ENCODE measurements around the gene KCNQ4.
A peak's percentile ranks its signal among the peaks of the same experiment; 100 is the strongest.

The KCNQ4 gene

DNA sequence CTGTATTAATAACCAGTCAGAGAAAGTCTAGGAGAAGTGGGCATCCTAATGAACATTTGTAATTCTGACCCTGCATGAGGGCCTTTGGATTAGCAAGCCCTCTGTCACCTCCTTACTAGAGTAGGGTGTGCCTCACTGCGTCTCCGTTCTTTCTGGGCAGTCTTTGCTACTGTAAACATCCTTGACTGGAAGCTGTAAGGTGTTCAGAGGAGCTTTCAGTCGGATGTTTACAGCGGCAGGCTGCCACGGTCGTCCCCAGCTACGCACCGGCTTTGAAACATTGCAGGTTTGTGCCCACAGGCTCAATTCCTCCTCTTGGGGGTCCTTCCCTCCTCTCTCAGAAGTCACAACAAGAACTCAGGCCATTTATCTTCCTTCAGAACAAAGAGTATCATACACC is 29.4 kb upstream of the KCNQ4 start:
- no peak for DNase-seq

DNA sequence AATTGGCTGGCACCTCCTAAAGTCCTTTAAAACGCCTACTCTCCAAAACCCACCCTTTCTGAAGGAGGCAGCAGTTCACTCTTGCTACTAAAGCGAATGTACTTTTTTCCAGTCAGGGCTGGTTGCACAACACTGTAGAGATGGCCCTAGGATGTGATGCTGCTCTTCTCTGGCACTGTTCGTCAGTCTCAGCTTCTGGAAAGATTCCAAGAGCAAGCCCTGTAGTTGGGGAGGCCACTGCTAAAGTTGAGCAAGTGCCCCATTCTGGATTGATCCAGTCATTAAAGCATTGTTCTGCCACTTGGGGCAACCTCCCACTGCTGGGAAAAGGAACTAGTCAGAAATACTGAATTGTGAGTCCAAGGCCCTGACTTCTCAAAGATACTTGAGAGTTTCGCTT is 28.5 kb upstream of the KCNQ4 start:
- peak in 2 of 56 donors; percentile 12 to 23 for DNase-seq

- DNase-seq, result no peak
Observed at GRCh38 chr1:40756523-40756922, 27.1 kb upstream of the KCNQ4 start.

DNA sequence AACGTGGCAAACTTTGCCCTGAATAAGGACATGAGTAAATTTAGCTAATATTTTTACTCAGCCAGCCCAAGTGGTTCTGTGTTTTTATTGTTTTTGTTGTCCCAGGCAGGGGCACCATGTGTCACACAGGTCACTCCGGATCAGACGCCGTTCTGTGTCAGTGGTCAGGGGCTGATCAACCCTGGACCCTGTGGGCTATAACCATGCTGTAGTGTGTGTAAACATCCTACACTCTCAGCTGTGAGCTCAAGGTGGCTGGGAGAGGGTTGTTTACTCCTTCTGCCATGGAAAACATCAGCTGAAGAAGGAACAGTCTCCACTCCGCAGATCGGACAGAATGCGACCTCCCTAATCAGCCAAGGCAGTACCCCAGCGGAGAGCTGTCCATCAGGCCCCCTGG is 26.5 kb upstream of the KCNQ4 start:
- no peak for DNase-seq

DNA sequence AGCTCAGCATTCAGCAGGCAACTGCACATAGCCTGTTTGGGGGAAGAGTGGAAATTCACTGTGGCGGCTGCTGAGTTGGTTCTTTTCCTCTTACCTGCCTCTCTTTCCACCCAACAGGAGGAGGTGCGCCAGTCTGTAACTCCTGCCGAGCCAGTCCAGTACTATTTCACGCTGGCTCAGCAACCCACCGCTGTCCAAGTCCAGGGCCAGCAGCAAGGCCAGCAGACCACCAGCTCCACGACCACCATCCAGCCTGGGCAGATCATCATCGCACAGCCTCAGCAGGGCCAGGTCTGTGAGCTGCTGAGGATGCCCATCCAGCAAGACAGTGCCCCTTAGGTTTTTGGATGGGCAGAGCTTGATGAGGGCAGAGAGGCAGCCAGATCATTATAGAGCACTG is 25.6 kb upstream of the KCNQ4 start:
- no peak for DNase-seq

GRCh38 chr1:40758578-40759343 is 24.8 kb upstream of the KCNQ4 start:
- DNase-seq, result no peak

- no peak for DNase-seq
Observed at GRCh38 chr1:40760984-40761383, 22.6 kb upstream of the KCNQ4 start.

DNA sequence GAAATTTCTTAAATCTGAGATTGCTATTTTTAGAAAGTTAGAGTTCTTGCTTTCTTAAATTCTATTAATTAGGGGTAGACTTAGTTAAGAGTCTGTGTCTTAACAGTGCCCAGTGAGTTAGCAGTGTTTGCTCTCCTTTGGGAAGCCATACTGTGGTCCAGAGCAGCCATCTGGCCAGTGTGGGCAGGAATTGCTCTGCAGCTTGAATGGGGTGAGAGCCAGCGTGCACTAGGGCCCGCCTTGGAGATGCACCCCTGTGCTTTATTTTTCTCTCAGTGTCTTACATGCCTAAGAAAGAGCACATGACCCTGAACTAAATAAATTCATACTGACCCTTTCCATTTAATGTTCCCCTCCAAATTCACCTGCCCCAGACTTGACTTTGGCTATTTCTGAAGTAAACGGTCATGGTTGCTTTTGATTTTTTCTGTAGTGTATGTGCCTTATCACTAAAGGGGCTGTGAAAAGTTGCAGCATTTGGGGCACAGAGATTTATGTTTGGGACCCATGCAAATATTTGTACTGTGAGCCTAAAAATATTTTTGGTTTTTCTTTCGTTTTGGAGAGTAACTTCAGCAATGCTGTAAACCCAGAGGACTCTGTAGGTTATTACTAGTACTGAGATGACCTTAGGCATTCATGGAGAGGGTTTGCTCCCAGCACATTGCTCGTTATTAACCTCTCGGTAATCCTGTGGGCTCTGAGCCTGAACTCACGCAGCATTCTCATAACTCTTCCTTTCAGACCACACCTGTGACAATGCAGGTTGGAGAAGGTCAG is 21.3 kb upstream of the KCNQ4 start:
- DNase-seq, result no peak

GRCh38 chr1:40763742-40764532 is 19.6 kb upstream of the KCNQ4 start:
- DNase-seq, result no peak

DNA sequence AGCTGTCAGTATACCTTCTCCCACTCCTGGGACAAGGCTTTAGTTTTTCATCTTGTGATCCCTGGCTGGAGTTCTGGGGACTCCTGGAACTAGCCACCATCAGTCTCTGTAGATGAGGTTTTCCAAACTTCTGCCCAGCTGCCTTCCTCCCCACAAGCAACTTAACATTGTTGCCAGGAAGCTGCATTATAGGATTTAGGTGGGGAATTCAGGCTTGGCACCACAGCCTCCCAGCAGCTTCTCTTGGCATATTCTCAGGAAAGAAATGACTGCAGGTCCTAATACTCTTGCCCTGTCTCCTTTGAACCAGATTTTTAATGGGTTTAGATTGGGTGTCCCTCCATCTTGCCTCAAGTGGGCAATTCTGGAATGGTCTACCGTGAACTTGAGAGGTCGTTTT is 18.6 kb upstream of the KCNQ4 start:
- no peak for DNase-seq

GRCh38 chr1:40766017-40766416 is 17.6 kb upstream of the KCNQ4 start:
- DNase-seq, result no peak

GRCh38 chr1:40766560-40766959 is 17.0 kb upstream of the KCNQ4 start:
- DNase-seq, result no peak

- DNase-seq, result no peak
Observed at GRCh38 chr1:40768146-40768990, 15.2 kb upstream of the KCNQ4 start.

DNA sequence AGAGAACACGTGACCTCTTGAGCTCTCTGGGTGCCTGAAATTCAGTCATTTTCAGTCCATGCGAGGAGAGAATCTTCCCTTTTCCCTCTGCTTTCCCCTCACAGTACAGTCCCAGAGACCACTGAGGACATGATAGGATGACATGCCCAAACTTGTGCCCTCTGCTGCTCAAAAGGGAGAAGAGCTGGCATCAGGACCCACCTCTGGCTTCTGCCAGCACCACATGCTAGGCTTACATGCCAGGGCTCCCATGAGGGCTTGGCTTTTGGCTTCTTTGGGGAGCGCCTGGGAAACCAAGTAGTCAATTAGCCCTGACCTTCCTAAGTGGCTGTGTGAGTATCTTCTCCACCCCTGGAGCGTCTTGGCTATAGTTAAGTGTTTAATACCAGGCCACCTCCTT is 13.8 kb upstream of the KCNQ4 start:
- DNase-seq, result no peak

DNA sequence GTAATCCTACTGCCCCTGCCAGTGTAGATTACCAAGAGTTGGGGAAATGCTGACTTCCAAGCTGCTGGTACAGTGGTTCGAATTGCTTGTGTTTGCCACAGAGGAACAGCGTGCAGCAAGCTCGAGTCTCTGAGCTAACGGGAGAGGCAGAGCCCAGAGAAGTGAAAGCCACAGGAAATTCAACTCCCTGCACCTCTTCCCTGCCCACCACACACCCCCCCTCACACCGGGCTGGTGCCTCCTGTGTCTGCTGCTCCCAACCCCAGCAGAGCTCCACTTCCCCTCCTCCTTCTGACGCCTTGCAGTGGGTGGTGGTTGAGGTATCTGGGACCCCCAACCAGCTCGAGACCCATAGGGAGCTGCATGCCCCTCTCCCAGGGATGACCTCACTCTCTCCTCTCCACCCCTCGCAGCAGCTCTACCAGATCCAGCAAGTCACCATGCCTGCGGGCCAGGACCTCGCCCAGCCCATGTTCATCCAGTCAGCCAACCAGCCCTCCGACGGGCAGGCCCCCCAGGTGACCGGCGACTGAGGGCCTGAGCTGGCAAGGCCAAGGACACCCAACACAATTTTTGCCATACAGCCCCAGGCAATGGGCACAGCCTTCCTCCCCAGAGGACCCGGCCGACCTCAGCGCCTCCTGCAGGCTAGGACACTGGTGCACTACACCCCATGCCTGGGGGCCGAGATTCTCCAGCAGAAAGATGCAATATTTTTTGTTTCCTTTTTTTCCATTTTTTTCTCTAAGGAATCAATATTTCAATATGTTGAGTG is 13.1 kb upstream of the KCNQ4 start:
- DNase-seq, result no peak

- DNase-seq, result no peak
Observed at GRCh38 chr1:40772146-40772955, 11.2 kb upstream of the KCNQ4 start.

- DNase-seq, result no peak
Observed at GRCh38 chr1:40773748-40774265, 9.8 kb upstream of the KCNQ4 start.

- peak in 11 of 56 donors; percentile 4 to 49 (median 25) for DNase-seq
Observed at GRCh38 chr1:40774266-40774998, 9.2 kb upstream of the KCNQ4 start.
